HepG2 (cell line): ENCODE results near the gene APOC1. TPM values are rescaled to one million over a fixed set of nuclear protein-coding genes. Genes with fewer than 3 reads are reported as not detected.
A peak's percentile ranks its signal among the peaks of the same experiment; 100 is the strongest.

Experiments used
- AGO2 ChIP-seq: fragments of 200-400 bp; formaldehyde crosslinking; optimal IDR thresholded peaks from 2 replicates; pipeline ENCODE3; 2017; ENCODE audit warnings: mild to moderate bottlenecking, low read depth, low read length, moderate library complexity
- KDM5B ChIP-seq: sonication (generic); formaldehyde crosslinking; IDR thresholded peaks from 2 replicates; pipeline ENCODE4 v1.4.0; 2020; ENCODE audit warnings: missing genetic modification reagents, mild to moderate bottlenecking, borderline replicate concordance
- PAX8 ChIP-seq: sonication (generic); formaldehyde crosslinking; IDR thresholded peaks from 2 replicates; pipeline ENCODE4 v1.8.0; 2022; ENCODE audit warnings: mild to moderate bottlenecking, missing genetic modification reagents, borderline replicate concordance
- POLR2G ChIP-seq: fragments of 200-400 bp; formaldehyde crosslinking; IDR thresholded peaks from 2 replicates; pipeline ENCODE4 v1.6.1; 2018; ENCODE audit warnings: mild to moderate bottlenecking, low read depth, low read length, moderate library complexity
- SALL2 ChIP-seq: sonication (generic); formaldehyde crosslinking; IDR thresholded peaks from 2 replicates; pipeline ENCODE4 v1.8.1; 2023; ENCODE audit warnings: mild to moderate bottlenecking, missing genetic modification reagents, inconsistent platforms
- TAF1 ChIP-seq: sonication (generic); formaldehyde crosslinking; IDR thresholded peaks from 2 replicates; pipeline ENCODE4 v1.4.0; 2020; ENCODE audit warnings: missing genetic modification reagents
- THRA ChIP-seq: sonication (generic); formaldehyde crosslinking; IDR thresholded peaks from 2 replicates; pipeline ENCODE4 v1.4.0; 2020; ENCODE audit warnings: missing genetic modification reagents, borderline replicate concordance
- ZFY ChIP-seq: sonication (generic); formaldehyde crosslinking; IDR thresholded peaks from 2 replicates; pipeline ENCODE4 v1.4.0; 2020; ENCODE audit warnings: missing genetic modification reagents
- ZNF232 ChIP-seq: sonication (generic); formaldehyde crosslinking; IDR thresholded peaks from 2 replicates; pipeline ENCODE4 v1.4.0; 2020; ENCODE audit warnings: missing genetic modification reagents, borderline replicate concordance
- ZNF263 ChIP-seq: sonication (generic); formaldehyde crosslinking; IDR thresholded peaks from 2 replicates; pipeline ENCODE4 v1.4.0; 2020; ENCODE audit warnings: missing genetic modification reagents
- ZNF687 ChIP-seq: sonication (generic); formaldehyde crosslinking; IDR thresholded peaks from 2 replicates; pipeline ENCODE4 v1.5.1; 2020; ENCODE audit warnings: mild to moderate bottlenecking, missing genetic modification reagents, moderate library complexity
- polyA plus RNA-seq, 8 experiments: library from polyadenylated mRNA; depleted of rRNA in 3 of 8; stranded (reverse) in 7 of 8; unstranded in 1 of 8; fragments of >200 nt; fragmentation: Illumina TruSeq in 4 of 8; extraction: Trizol in 4 of 8; gene quantifications; 2 replicates each; pipeline versions ENCODE4 v1.2.1 to v1.2.3, GENCODE V29; 2011 to 2016; ENCODE audit warnings: low read depth in 4 of 8, missing spikeins in 1 of 8, mixed read lengths in 1 of 8; ENCODE audit not compliant: insufficient read depth in 1 of 8
- total RNA-seq, 5 experiments: library from RNA; depleted of rRNA; stranded (reverse); fragments of >200 nt; fragmentation: Illumina TruSeq; extraction: Trizol; gene quantifications; 2 replicates each; pipeline ENCODE4 v1.2.3, GENCODE V29; 2016; ENCODE audit warnings: low read depth in 1 of 5

Gene APOC1
- total and polyA plus RNA-seq, 2 of the 13 experiments (the other 11 are each of a cell fraction or from before 2014, with no cell fraction given): 600 to 1,235 TPM

- TF ChIP-seq ZNF687 (CRISPR knock-in tag) (peak; percentile 81; the same call in 1 of the 2 replicates), ZNF232 (CRISPR knock-in tag) (0 out of 2 replicates have a peak, but pooled peaks have one; percentile 39), TAF1 (CRISPR knock-in tag) (peak; percentile 18; the same call in 1 of the 2 replicates), ZFY (CRISPR knock-in tag) (0 out of 2 replicates have a peak, but pooled peaks have one; percentile 45), PAX8 (0 out of 2 replicates have a peak, but pooled peaks have one; percentile 36), ZNF263 (CRISPR knock-in tag) (peak; percentile 74), POLR2G (peak; percentile 73), SALL2 (CRISPR knock-in tag) (peak; percentile 24; the same call in 1 of the 2 replicates), THRA (CRISPR knock-in tag) (peak; percentile 7; the same call in 1 of the 2 replicates), AGO2 (peak; percentile 56), KDM5B (CRISPR knock-in tag) (peak; percentile 71)
These were observed 12.1 kb downstream of the APOC1 start (continued) for GRCh38 chr19:44926245-44927077.
